Naive thymus-derived CD4-positive, alpha-beta T cell (primary cell): ENCODE results near the gene PHLPP1. TPM values are rescaled to one million over a fixed set of nuclear protein-coding genes. Genes with fewer than 3 reads are reported as not detected.

ENCODE experiments used
- ATAC-seq: fragments of 150-1000 bp; cut with Tn5 transposase; 2 replicates; pipeline ENCODE4 v1.10.0; 2021; ENCODE audit warnings: mild to moderate bottlenecking, moderate library complexity
- CTCF ChIA-PET: fragments of 350-600 bp; sonication (Branson Sonifier 250); formaldehyde crosslinking; loops from one replicate; lab custom pipeline; 2021; ENCODE audit warnings: antibody characterized with exemption; lab: Charles Lee
- POLR2A ChIA-PET: fragments of 350-600 bp; sonication (Branson Sonifier 250); formaldehyde crosslinking; loops from one replicate; lab custom pipeline; 2021; ENCODE audit warnings: antibody characterized with exemption, inconsistent platforms; lab: Charles Lee
- DNase-seq, 9 donors: peaks; one replicate each; pipeline versions ENCODE4 v3.0.0 to v3.0.0-alpha.2; 2020 to 2022; ENCODE audit warnings: mixed read lengths in 1 of 9
- H3K27ac ChIP-seq: one replicate; pipeline ENCODE4 v1.7.0; 2013; ENCODE audit warnings: mild to moderate bottlenecking, low read depth, low read length, moderate library complexity
- H3K27me3 ChIP-seq, 2 donors: one replicate each; pipeline ENCODE4 v1.7.0; 2013; ENCODE audit warnings: low read length in 2 of 2, mild to moderate bottlenecking in 2 of 2, moderate library complexity in 2 of 2; ENCODE audit not compliant: control insufficient read depth in 2 of 2, insufficient read depth in 2 of 2
- H3K36me3 ChIP-seq, 3 experiments: 1 replicate in 2 of 3; 2 replicates in 1 of 3; pipeline ENCODE4 v1.7.0; 2013; ENCODE audit warnings: low read length in 3 of 3, mild to moderate bottlenecking in 3 of 3, moderate library complexity in 1 of 3; ENCODE audit not compliant: insufficient read depth in 3 of 3, control insufficient read depth in 2 of 3
- H3K4me1 ChIP-seq, 2 donors: one replicate each; pipeline ENCODE4 v1.7.0; 2013; ENCODE audit warnings: low read length in 2 of 2, mild to moderate bottlenecking in 2 of 2, moderate library complexity in 1 of 2; ENCODE audit not compliant: control insufficient read depth in 2 of 2, insufficient read depth in 2 of 2
- H3K4me3 ChIP-seq: 2 replicates; pipeline ENCODE4 v1.7.0; 2013; ENCODE audit warnings: mild to moderate bottlenecking, low read length
- H3K9me3 ChIP-seq, 3 experiments: 1 replicate in 2 of 3; 2 replicates in 1 of 3; pipeline ENCODE4 v1.7.0; 2013; ENCODE audit warnings: low read length in 3 of 3; ENCODE audit not compliant: control insufficient read depth in 2 of 3
- H3K27ac Mint-ChIP-seq, 9 donors: one replicate each; pipeline ENCODE4 v1.8.0; 2020 to 2022; ENCODE audit warnings: mixed read lengths in 9 of 9, mild to moderate bottlenecking in 8 of 9, moderate library complexity in 5 of 9, inconsistent platforms in 2 of 9
- H3K27me3 Mint-ChIP-seq, 5 donors: one replicate each; pipeline ENCODE4 v1.8.0; 2021 to 2022; ENCODE audit warnings: mixed read lengths in 5 of 5, mild to moderate bottlenecking in 1 of 5
- H3K36me3 Mint-ChIP-seq, 5 donors: one replicate each; pipeline ENCODE4 v1.8.0; 2020 to 2022; ENCODE audit warnings: mixed read lengths in 5 of 5, mild to moderate bottlenecking in 3 of 5, inconsistent platforms in 1 of 5
- H3K4me1 Mint-ChIP-seq, 7 donors: one replicate each; pipeline ENCODE4 v1.8.0; 2020 to 2022; ENCODE audit warnings: mixed read lengths in 7 of 7, mild to moderate bottlenecking in 3 of 7, inconsistent platforms in 1 of 7
- H3K4me3 Mint-ChIP-seq, 10 donors: one replicate each; pipeline ENCODE4 v1.8.0; 2020 to 2022; ENCODE audit warnings: mild to moderate bottlenecking in 10 of 10, mixed read lengths in 10 of 10, moderate library complexity in 6 of 10, inconsistent platforms in 2 of 10
- H3K9me3 Mint-ChIP-seq, 11 donors: one replicate each; pipeline ENCODE4 v1.8.0; 2020 to 2022; ENCODE audit warnings: mixed read lengths in 11 of 11, mild to moderate bottlenecking in 4 of 11, inconsistent platforms in 1 of 11, moderate library complexity in 1 of 11
- intact Hi-C, 2 donors: fragments of 100-400 bp; cut with micrococcal nuclease; formaldehyde crosslinking; loops; one replicate each; pipeline ENCODE4 v1.15.1; 2023
- polyA plus RNA-seq, 2 donors: library from polyadenylated mRNA; unstranded; fragments of 300-500 nt; fragmentation: Illumina TruSeq; gene quantifications; one replicate each; pipeline ENCODE4 v1.2.3, GENCODE V29; 2021
- total RNA-seq, 6 experiments: library from RNA in 5 of 6; stranded (reverse) in 5 of 6; gene quantifications; 1 replicate in 5 of 6; 2 replicates in 1 of 6; pipeline ENCODE4 v1.2.3 and lab custom pipeline; 2021 to 2026

The PHLPP1 gene
- total and polyA plus RNA-seq, 7 experiments from 2014 or later, result 0.07 to 9.7 (median 6.9) TPM

GRCh38 chr18:62974388-62974787 lies 259.0 kb downstream of the PHLPP1 start:
- Histone ChIP-seq H3K9me3 (no peaks in the 10 kb centered on the region), H3K27me3 (no peaks in the 10 kb centered on the region), H3K4me1 (no peaks in the 10 kb centered on the region), H3K4me3 (no peak overlapping the region), H3K36me3 (peaks cover 0 to 5% (median 0%) of the 10 kb centered on the region in 3 experiments), H3K27ac (no peak overlapping the region)
- POLR2A ChIA-PET, result no interaction called here
- ATAC-seq, result no peak
- intact Hi-C loops, result no loop called here
- Mint-ChIP-seq H3K27me3 (no peaks in the 10 kb centered on the region), H3K27ac (no peak overlapping the region), H3K36me3 (peaks cover 0 to 25% (median 11%) of the 10 kb centered on the region in 5 donors), H3K4me1 (peaks cover 0 to 2% (median 0%) of the 10 kb centered on the region in 7 donors), H3K9me3 (peaks cover 0 to 7% (median 0%) of the 10 kb centered on the region in 11 donors), H3K4me3 (no peak overlapping the region)
- CTCF ChIA-PET, result no interaction called here
- no peak for DNase-seq

GRCh38 chr18:62974928-62975675 lies 259.8 kb downstream of the PHLPP1 start:
- ChIA-PET CTCF (interaction anchor here (0.6 kb wide), 1 partner anchor 8 kb away, joined by 3 read pairs; no protein-coding TSS in a partner anchor), POLR2A (no interaction called here)
- intact Hi-C loops, result no loop called here
- no peak for DNase-seq
- H3K27me3 ChIP-seq, result no peaks in the 10 kb centered on the region
- peaks cover 0 to under 1% (median 0%) of the 10 kb centered on the region in 11 donors for H3K9me3 Mint-ChIP-seq
- H3K4me3 ChIP-seq, result no peak overlapping the region
- H3K36me3 Mint-ChIP-seq, result peaks cover 0 to 23% (median 4%) of the 10 kb centered on the region in 5 donors
- H3K4me3 Mint-ChIP-seq, result no peak overlapping the region
- no peak overlapping the region for H3K27ac Mint-ChIP-seq
- no peak overlapping the region for H3K27ac ChIP-seq
- no peaks in the 10 kb centered on the region for H3K27me3 Mint-ChIP-seq
- peaks cover 0 to 2% (median 0%) of the 10 kb centered on the region in 7 donors for H3K4me1 Mint-ChIP-seq
- ATAC-seq, result no peak
- H3K9me3 ChIP-seq, result no peaks in the 10 kb centered on the region
- peaks cover 0 to 5% (median 0%) of the 10 kb centered on the region in 3 experiments for H3K36me3 ChIP-seq
- H3K4me1 ChIP-seq, result no peaks in the 10 kb centered on the region

- ATAC-seq, result no peak
- CTCF ChIA-PET, result no interaction called here
- Histone ChIP-seq H3K9me3 (no peaks in the 10 kb centered on the region), H3K4me1 (no peaks in the 10 kb centered on the region), H3K4me3 (no peak overlapping the region), H3K36me3 (peaks cover 0 to 5% (median 0%) of the 10 kb centered on the region in 3 experiments), H3K27ac (no peak overlapping the region), H3K27me3 (no peaks in the 10 kb centered on the region)
- Mint-ChIP-seq H3K9me3 (no peaks in the 10 kb centered on the region), H3K4me3 (no peak overlapping the region), H3K27me3 (no peaks in the 10 kb centered on the region), H3K27ac (no peak overlapping the region), H3K4me1 (peaks cover 0 to 2% (median 0%) of the 10 kb centered on the region in 7 donors), H3K36me3 (peaks cover 0 to 20% (median 3%) of the 10 kb centered on the region in 5 donors)
- POLR2A ChIA-PET, result no interaction called here
- DNase-seq, result no peak
- intact Hi-C loops, result no loop called here
These were observed 260.4 kb downstream of the PHLPP1 start for GRCh38 chr18:62975785-62976184.

- intact Hi-C loops, result no loop called here
- CTCF ChIA-PET, result interaction anchor here (0.6 kb wide), 1 partner anchor 1276 kb away, joined by 3 read pairs; no protein-coding TSS in a partner anchor
- Histone ChIP-seq H3K27ac (no peak overlapping the region), H3K4me1 (no peaks in the 10 kb centered on the region), H3K9me3 (no peaks in the 10 kb centered on the region), H3K36me3 (peaks cover 0 to 5% (median 0%) of the 10 kb centered on the region in 3 experiments), H3K4me3 (no peak overlapping the region), H3K27me3 (no peaks in the 10 kb centered on the region)
- Mint-ChIP-seq H3K27ac (no peak overlapping the region), H3K36me3 (peaks cover 0 to 16% (median 3%) of the 10 kb centered on the region in 5 donors), H3K4me1 (peaks cover 0 to 2% (median 0%) of the 10 kb centered on the region in 7 donors), H3K27me3 (no peaks in the 10 kb centered on the region), H3K9me3 (no peaks in the 10 kb centered on the region), H3K4me3 (no peak overlapping the region)
- POLR2A ChIA-PET, result no interaction called here
- ATAC-seq (no peak), DNase-seq (no peak)
These were observed 260.9 kb downstream of the PHLPP1 start for GRCh38 chr18:62976227-62976626.

- ChIA-PET POLR2A (no interaction called here), CTCF (no interaction called here)
- peak overlapping the region in 2 of 9 donors; percentile 2 to 7 for H3K27ac Mint-ChIP-seq
- peaks cover 0 to 11% (median 3%) of the 10 kb centered on the region in 5 donors for H3K36me3 Mint-ChIP-seq
- H3K27ac ChIP-seq, result no peak overlapping the region
- DNase-seq (no peak), ATAC-seq (no peak)
- H3K36me3 ChIP-seq, result peaks cover 0 to 5% (median 0%) of the 10 kb centered on the region in 3 experiments
- intact Hi-C loops, result no loop called here
- H3K27me3 ChIP-seq, result no peaks in the 10 kb centered on the region
- no peaks in the 10 kb centered on the region for H3K4me1 ChIP-seq
- no peaks in the 10 kb centered on the region for H3K27me3 Mint-ChIP-seq
- H3K4me1 Mint-ChIP-seq, result peaks cover 0 to 5% (median 3%) of the 10 kb centered on the region in 7 donors
- H3K9me3 Mint-ChIP-seq, result no peaks in the 10 kb centered on the region
- no peaks in the 10 kb centered on the region for H3K9me3 ChIP-seq
- no peak overlapping the region for H3K4me3 ChIP-seq
- no peak overlapping the region for H3K4me3 Mint-ChIP-seq
These were observed 262.2 kb downstream of the PHLPP1 start for GRCh38 chr18:62977512-62977911.

GRCh38 chr18:62978251-62979049 lies 263.1 kb downstream of the PHLPP1 start:
- no peaks in the 10 kb centered on the region for H3K9me3 ChIP-seq
- POLR2A ChIA-PET, result no interaction called here
- CTCF ChIA-PET, result no interaction called here
- intact Hi-C loops, result no loop called here
- DNase-seq, result no peak
- H3K4me3 ChIP-seq, result no peak overlapping the region
- Mint-ChIP-seq H3K27ac (no peak overlapping the region), H3K36me3 (peaks cover 0 to 11% (median 3%) of the 10 kb centered on the region in 5 donors), H3K27me3 (no peaks in the 10 kb centered on the region), H3K4me3 (no peak overlapping the region), H3K4me1 (peaks cover 0 to 7% (median 5%) of the 10 kb centered on the region in 7 donors), H3K9me3 (no peaks in the 10 kb centered on the region)
- H3K36me3 ChIP-seq, result peaks cover 0 to 5% (median 0%) of the 10 kb centered on the region in 3 experiments
- no peaks in the 10 kb centered on the region for H3K4me1 ChIP-seq
- no peak overlapping the region for H3K27ac ChIP-seq
- H3K27me3 ChIP-seq, result no peaks in the 10 kb centered on the region
- no peak for ATAC-seq
